IMR-90 (cell line): ENCODE results near the gene GALNT13. TPM values are rescaled to one million over a fixed set of nuclear protein-coding genes. Genes with fewer than 3 reads are reported as not detected.
A peak's percentile ranks its signal among the peaks of the same experiment; 100 is the strongest.

Experiments used
- ATAC-seq: fragments of 200-7000 bp; cut with Tn5 transposase; 2 replicates; pipeline ENCODE4 v1.9.1; 2020; ENCODE audit warnings: low read depth, mild to moderate bottlenecking, moderate library complexity
- BruUV-seq: library from RNA; stranded (reverse); fragments of 400-500 nt; replicated peaks from 2 replicates; lab custom pipeline; 2021; lab: Mats Ljungman, UMichigan
- CTCF ChIA-PET: fragments of 300-600 bp; formaldehyde crosslinking; extraction: SDS; loops from one replicate; lab custom pipeline; 2021; ENCODE audit warnings: antibody characterized with exemption; lab: Yijun Ruan, JAX
- POLR2A ChIA-PET: fragments of 300-600 bp; sonication (Branson Sonifier 250); formaldehyde crosslinking; loops from one replicate; lab custom pipeline; 2022; ENCODE audit warnings: antibody characterized with exemption; ENCODE audit not compliant: unreplicated experiment; lab: Charles Lee
- DNase-seq: peaks from one replicate; pipeline ENCODE4 v3.0.0; 2013
- H2AFZ ChIP-seq: replicated peaks from 2 replicates; pipeline ENCODE3; 2013; ENCODE audit warnings: low read length, mild to moderate bottlenecking; ENCODE audit not compliant: poor library complexity
- H2AK5ac ChIP-seq: 2 replicates; pipeline ENCODE4 v1.6.1; 2013; ENCODE audit warnings: low read depth, low read length, inconsistent platforms
- H2AK9ac ChIP-seq: replicated peaks from 2 replicates; pipeline ENCODE3; 2013; ENCODE audit warnings: mild to moderate bottlenecking, low read depth, low read length, moderate library complexity; ENCODE audit not compliant: poor library complexity
- H2BK120ac ChIP-seq: 2 replicates; pipeline ENCODE4 v1.6.1; 2013; ENCODE audit warnings: low read depth, low read length, inconsistent platforms
- H2BK15ac ChIP-seq: 3 replicates; pipeline ENCODE4 v1.6.1; 2013; ENCODE audit warnings: low read depth, low read length, inconsistent platforms
- H2BK20ac ChIP-seq: 2 replicates; pipeline ENCODE4 v1.6.1; 2013; ENCODE audit warnings: low read depth, mild to moderate bottlenecking, inconsistent platforms, low read length, moderate library complexity
- H2BK5ac ChIP-seq: 2 replicates; pipeline ENCODE4 v1.6.1; 2013; ENCODE audit warnings: mild to moderate bottlenecking, low read depth, low read length, inconsistent platforms; ENCODE audit not compliant: poor library complexity, severe bottlenecking
- H3K14ac ChIP-seq: replicated peaks from 2 replicates; pipeline ENCODE4 v1.6.1; 2013; ENCODE audit warnings: low read depth, low read length, inconsistent platforms
- H3K18ac ChIP-seq: 2 replicates; pipeline ENCODE4 v1.6.1; 2013; ENCODE audit warnings: low read depth, low read length, control low read depth
- H3K23ac ChIP-seq: 2 replicates; pipeline ENCODE4 v1.6.1; 2013; ENCODE audit warnings: low read depth, low read length, inconsistent platforms
- H3K27ac ChIP-seq: 2 replicates; pipeline ENCODE4 v1.5.1; 2013; ENCODE audit warnings: mild to moderate bottlenecking, control low read depth, low read length; ENCODE audit not compliant: insufficient read depth
- H3K27me3 ChIP-seq: 2 replicates; pipeline ENCODE4 v1.6.1; 2013; ENCODE audit warnings: low read length; ENCODE audit not compliant: control insufficient read depth, insufficient read depth
- H3K36me3 ChIP-seq: 2 replicates; pipeline ENCODE4 v1.6.1; 2013; ENCODE audit warnings: low read length, mixed read lengths; ENCODE audit not compliant: control insufficient read depth, insufficient read depth
- H3K4ac ChIP-seq: 2 replicates; pipeline ENCODE4 v1.6.1; 2013; ENCODE audit warnings: low read depth, low read length, inconsistent platforms
- H3K4me1 ChIP-seq: 2 replicates; pipeline ENCODE4 v1.6.1; 2013; ENCODE audit warnings: low read length, mixed read lengths; ENCODE audit not compliant: control insufficient read depth, insufficient read depth
- H3K4me2 ChIP-seq: 2 replicates; pipeline ENCODE4 v1.6.1; 2013; ENCODE audit warnings: low read depth, mild to moderate bottlenecking, control low read depth, low read length, moderate library complexity
- H3K4me3 ChIP-seq: 2 replicates; pipeline ENCODE4 v1.5.1; 2013; ENCODE audit warnings: low read depth, mild to moderate bottlenecking, control low read depth, low read length, moderate library complexity; ENCODE audit not compliant: insufficient read depth
- H3K56ac ChIP-seq: 2 replicates; pipeline ENCODE4 v1.6.1; 2013; ENCODE audit warnings: low read length, inconsistent platforms; ENCODE audit not compliant: insufficient read depth; ENCODE audit errors: extremely low read depth
- H3K79me1 ChIP-seq, 2 experiments: 2 replicates each; pipeline ENCODE4 v1.6.1; 2013; ENCODE audit warnings: low read length in 2 of 2, inconsistent platforms in 1 of 2, low read depth in 1 of 2
- H3K9ac ChIP-seq: 2 replicates; pipeline ENCODE4 v1.6.1; 2013; ENCODE audit warnings: low read depth, low read length, control low read depth
- H3K9me1 ChIP-seq: 2 replicates; pipeline ENCODE4 v1.6.1; 2013; ENCODE audit warnings: low read length, inconsistent platforms; ENCODE audit not compliant: insufficient read depth
- H3K9me3 ChIP-seq: 2 replicates; pipeline ENCODE4 v1.6.1; 2013; ENCODE audit warnings: low read length; ENCODE audit not compliant: control insufficient read depth, insufficient read depth
- H4K20me1 ChIP-seq: 2 replicates; pipeline ENCODE4 v1.6.1; 2013; ENCODE audit warnings: low read length, inconsistent platforms; ENCODE audit not compliant: insufficient read depth
- H4K5ac ChIP-seq: 2 replicates; pipeline ENCODE4 v1.6.1; 2013; ENCODE audit warnings: mild to moderate bottlenecking, low read depth, low read length, control low read depth
- H4K8ac ChIP-seq, 2 experiments: 2 replicates each; pipeline ENCODE4 v1.6.1; 2013; ENCODE audit warnings: low read depth in 2 of 2, low read length in 2 of 2, control low read depth in 1 of 2, inconsistent platforms in 1 of 2
- H4K91ac ChIP-seq: 2 replicates; pipeline ENCODE4 v1.6.1; 2013; ENCODE audit warnings: low read depth, low read length, inconsistent platforms; ENCODE audit not compliant: insufficient read depth
- CEBPB ChIP-seq: IDR thresholded peaks from 2 replicates; pipeline ENCODE4 v1.6.1; 2012; ENCODE audit warnings: low read depth, low read length, improper control_type of control experiment
- RFX5 ChIP-seq: IDR thresholded peaks from 2 replicates; pipeline ENCODE4 v1.8.0; 2012; ENCODE audit warnings: low read depth, mild to moderate bottlenecking, low read length, moderate library complexity
- WGBS, 2 experiments: methylation state at CpG; one replicate each; pipeline versions ENCODE4 v1.1.5 to v1.1.7; 2013; ENCODE audit warnings: missing lambda C conversion rate in 2 of 2; ENCODE audit not compliant: insufficient read length in 1 of 2; ENCODE audit errors: extremely low coverage in 2 of 2; 5-methylcytosine and 5-hydroxymethylcytosine counted together
- dilution Hi-C: fragments of 300-500 bp; cut with HindIII; formaldehyde crosslinking; loops from one replicate; pipeline ENCODE4 v1.14.3; 2018; ENCODE audit warnings: low sequenced_read_pairs; ENCODE audit not compliant: unreplicated experiment
- in situ Hi-C: fragments of 300-500 bp; cut with MboI; formaldehyde crosslinking; loops from 3 replicates; pipeline ENCODE4 v1.14.3; 2019; ENCODE audit warnings: low sequenced_read_pairs, inconsistent platforms, mixed read lengths
- intact Hi-C: fragments of 100-400 bp; cut with micrococcal nuclease; formaldehyde crosslinking; loops from 2 replicates; pipeline ENCODE4 v1.10.0; 2022
- polyA plus RNA-seq, 3 experiments: library from polyadenylated mRNA; depleted of rRNA; stranded (reverse); fragments of >200 nt; gene quantifications; 2 replicates each; pipeline ENCODE4 v1.2.3, GENCODE V29; 2012; ENCODE audit warnings: low replicate concordance in 1 of 3
- total RNA-seq: library from RNA; depleted of rRNA; stranded (reverse); fragments of >200 nt; gene quantifications from 2 replicates; pipeline ENCODE4 v1.2.3, GENCODE V29; 2012

Gene GALNT13
- total and polyA plus RNA-seq, 2 of the 4 experiments (the other 2 are of a cell fraction), result 0.03 TPM; not detected in 1

- in situ Hi-C loops (no loop called here), dilution Hi-C loops (no loop called here), intact Hi-C loops (no loop called here)
- Histone ChIP-seq H4K8ac (no peak overlapping the region), H3K4me3 (no peak overlapping the region), H3K27ac (no peak overlapping the region), H3K14ac (no peak overlapping the region), H3K9me3 (peaks cover 9% of the 10 kb centered on the region), H2AFZ (no peak overlapping the region), H3K56ac (no peak overlapping the region), H3K27me3 (no peaks in the 10 kb centered on the region), H4K5ac (no peak overlapping the region), H3K36me3 (no peaks in the 10 kb centered on the region), H3K18ac (no peak overlapping the region), H2BK15ac (no peak overlapping the region), H3K4me2 (no peak overlapping the region), H3K9ac (no peak overlapping the region), H3K4me1 (no peaks in the 10 kb centered on the region), H4K91ac (no peak overlapping the region), H2AK5ac (no peak overlapping the region), H3K79me1 (no peaks in the 10 kb centered on the region), H3K9me1 (no peaks in the 10 kb centered on the region), H2BK120ac (no peak overlapping the region), H4K20me1 (no peaks in the 10 kb centered on the region), H2AK9ac (no peak overlapping the region), H2BK5ac (no peak overlapping the region), H2BK20ac (no peak overlapping the region), H3K23ac (no peak overlapping the region), H3K4ac (no peak overlapping the region)
- BruUV-seq, result no TSS peak
- no CpG with 5 or more reads among the region's 1 CpG for WGBS, 2 experiments
- POLR2A ChIA-PET, result no interaction called here
- CTCF ChIA-PET, result no interaction called here
- TF ChIP-seq RFX5 (no peak), CEBPB (peak; percentile 53; the same call in 1 of the 2 replicates)
- DNase-seq (no peak), ATAC-seq (no peak)
These were observed 618.8 kb downstream of the GALNT13 start for GRCh38 chr2:154490530-154490929.
